ENCODE results near the gene ANXA5. TPM values are rescaled to one million over a fixed set of nuclear protein-coding genes. Genes with fewer than 3 reads are reported as not detected.

The ANXA5 gene
- total RNA-seq, 1 experiment from 2014 or later, result 231 TPM

DNA sequence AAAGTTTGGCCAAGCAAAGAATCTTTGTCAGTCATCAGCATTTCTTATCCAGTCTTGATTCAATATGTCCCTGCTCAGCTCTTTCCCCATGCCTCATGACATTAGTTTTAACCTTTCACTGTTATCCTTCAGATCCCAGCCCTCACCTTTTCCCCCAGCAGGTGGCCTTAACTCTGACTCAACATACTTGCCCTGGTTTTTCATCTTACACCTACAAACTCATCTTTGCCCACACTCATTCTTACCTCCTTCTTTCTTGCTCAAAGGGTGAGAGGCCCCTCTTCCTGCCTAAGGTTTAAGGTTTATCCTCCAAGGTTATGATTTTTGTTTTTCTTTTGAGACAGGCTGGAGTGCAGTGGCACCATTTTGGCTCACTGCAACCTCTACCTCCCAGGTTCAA, 10.6 kb upstream of the ANXA5 start:
- Histone ChIP-seq H2BK5ac (ENCODE audit: insufficient read length, low read length) (no peak overlapping the region), H3K79me2 (ENCODE audit: insufficient read depth, low read length) (no peaks in the 10 kb centered on the region), H3K18ac (ENCODE audit: insufficient read length, low read depth, low read length) (no peak overlapping the region), H3K4me1 (ENCODE audit: insufficient read depth, low read length) (peaks cover 4% of the 10 kb centered on the region; the same call in 1 of the 2 replicates), H3K14ac (ENCODE audit: insufficient read depth, low read length) (no peak overlapping the region), H2AFZ (ENCODE audit: low read length) (no peak overlapping the region), H3K27ac (ENCODE audit: insufficient read length, low read depth, low read length) (no peak overlapping the region), H3K56ac (ENCODE audit: insufficient read length, low read depth, low read length) (no peak overlapping the region), H2BK12ac (ENCODE audit: insufficient read length, low read depth, low read length) (no peak overlapping the region), H3K4me2 (ENCODE audit: insufficient read depth, insufficient read length, low read length) (no peak overlapping the region), H3K23me2 (ENCODE audit: insufficient read length, low read depth, low read length, poor library complexity, severe bottlenecking) (no peaks in the 10 kb centered on the region), H3K27me3 (ENCODE audit: insufficient read depth, low read length) (no peaks in the 10 kb centered on the region), H3K4ac (ENCODE audit: low read depth, low read length) (no peak overlapping the region), H2AK5ac (ENCODE audit: insufficient read length, low read length) (no peak overlapping the region), H3K23ac (ENCODE audit: insufficient read length, low read depth, low read length) (no peak overlapping the region), H4K20me1 (ENCODE audit: control insufficient read depth, insufficient read depth, insufficient read length) (no peaks in the 10 kb centered on the region), H4K8ac (replicated peaks; ENCODE audit: insufficient read length, low read depth, low read length) (no peak overlapping the region), H3K9ac (ENCODE audit: extremely low read depth, insufficient read length, low read length) (no peak overlapping the region), H3K79me1 (ENCODE audit: insufficient read depth, low read depth, low read length, poor library complexity, severe bottlenecking) (no peaks in the 10 kb centered on the region), H3K9me3 (ENCODE audit: control insufficient read depth, low read depth, low read length) (no peaks in the 10 kb centered on the region), H2BK20ac (ENCODE audit: low read depth, low read length, poor library complexity, severe bottlenecking) (no peak overlapping the region), H4K91ac (ENCODE audit: insufficient read length, low read depth, low read length) (no peak overlapping the region), H3T11ph (ENCODE audit: low read length) (no peak overlapping the region), H4K5ac (ENCODE audit: insufficient read length, low read depth, low read length) (no peak overlapping the region), H2BK15ac (ENCODE audit: low read depth, low read length) (no peak overlapping the region), H2BK120ac (ENCODE audit: low read depth, low read length, poor library complexity, severe bottlenecking) (no peak overlapping the region)
- no peak for DNase-seq
- TF ChIP-seq, protein P1, sequence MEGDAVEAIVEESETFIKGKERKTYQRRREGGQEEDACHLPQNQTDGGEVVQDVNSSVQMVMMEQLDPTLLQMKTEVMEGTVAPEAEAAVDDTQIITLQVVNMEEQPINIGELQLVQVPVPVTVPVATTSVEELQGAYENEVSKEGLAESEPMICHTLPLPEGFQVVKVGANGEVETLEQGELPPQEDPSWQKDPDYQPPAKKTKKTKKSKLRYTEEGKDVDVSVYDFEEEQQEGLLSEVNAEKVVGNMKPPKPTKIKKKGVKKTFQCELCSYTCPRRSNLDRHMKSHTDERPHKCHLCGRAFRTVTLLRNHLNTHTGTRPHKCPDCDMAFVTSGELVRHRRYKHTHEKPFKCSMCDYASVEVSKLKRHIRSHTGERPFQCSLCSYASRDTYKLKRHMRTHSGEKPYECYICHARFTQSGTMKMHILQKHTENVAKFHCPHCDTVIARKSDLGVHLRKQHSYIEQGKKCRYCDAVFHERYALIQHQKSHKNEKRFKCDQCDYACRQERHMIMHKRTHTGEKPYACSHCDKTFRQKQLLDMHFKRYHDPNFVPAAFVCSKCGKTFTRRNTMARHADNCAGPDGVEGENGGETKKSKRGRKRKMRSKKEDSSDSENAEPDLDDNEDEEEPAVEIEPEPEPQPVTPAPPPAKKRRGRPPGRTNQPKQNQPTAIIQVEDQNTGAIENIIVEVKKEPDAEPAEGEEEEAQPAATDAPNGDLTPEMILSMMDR (conservative IDR thresholded peaks at IDR 0.05), result no peak
- Mint-ChIP-seq H3K4me1 (peaks cover 26 to 32% of the 10 kb centered on the region in 2 experiments), H3K9me3 (peaks cover 2 to 3% of the 10 kb centered on the region in 2 experiments; a peak in 3 of 5 replicates), H3K36me3 (ENCODE audit: insufficient read depth in 1 of 3, low read depth in 3 of 3) (peaks cover 0 to 4% (median 0%) of the 10 kb centered on the region in 3 experiments; a peak in 1 of 7 replicates), H3K27me3 (ENCODE audit: low read depth) (no peaks in the 10 kb centered on the region; the same call in 1 of the 2 replicates), H3K4me3 (no peak overlapping the region), H3K27ac (no peak overlapping the region)
